Breast epithelium (tissue), 4 donors: Measurements from ENCODE around the gene SLC23A1. TPM values are rescaled to one million over a fixed set of nuclear protein-coding genes. Genes with fewer than 3 reads are reported as not detected.
"Not testable (repeated sequence)": the region's sequence is repeated elsewhere in the genome, so short reads cannot be mapped to it uniquely, and the experiment has no call there.

Experiments
- DNase-seq, 2 donors: peaks; one replicate each; pipeline ENCODE4 v3.0.0-alpha.2; 2019; ENCODE audit warnings: low spot score in 2 of 2
- H3K27ac ChIP-seq, 2 donors: fragments of 200-600 bp; sonication (generic) in 1 of 2; one replicate each; pipeline ENCODE4 v1.5.1; 2016 to 2019; ENCODE audit warnings: mild to moderate bottlenecking in 1 of 2
- H3K27me3 ChIP-seq, 2 donors: fragments of 200-600 bp; sonication (generic) in 1 of 2; one replicate each; pipeline versions ENCODE4 v1.5.1 to v1.6.0; 2017 to 2019; ENCODE audit warnings: control low read depth in 1 of 2, mild to moderate bottlenecking in 1 of 2
- H3K36me3 ChIP-seq: fragments of 200-600 bp; one replicate; pipeline ENCODE4 v1.5.1; 2019
- H3K4me1 ChIP-seq, 2 donors: fragments of 200-600 bp; sonication (generic); one replicate each; pipeline ENCODE4 v1.5.1; 2016 to 2019; ENCODE audit warnings: control low read depth in 1 of 2
- H3K4me3 ChIP-seq, 3 donors: fragments of 200-600 bp; sonication (generic); 1 replicate in 2 of 3; 2 replicates in 1 of 3; pipeline ENCODE4 v1.5.1; 2016 to 2019; ENCODE audit warnings: mild to moderate bottlenecking in 3 of 3, moderate library complexity in 2 of 3
- H3K9me3 ChIP-seq, 2 donors: fragments of 200-600 bp; sonication (generic) in 1 of 2; one replicate each; pipeline ENCODE4 v1.5.1; 2016 to 2019; ENCODE audit warnings: control low read depth in 1 of 2
- CTCF ChIP-seq, 3 donors: fragments of 450-650 bp; IDR thresholded peaks; one replicate each; pipeline ENCODE4 v1.5.1; 2016 to 2017; ENCODE audit warnings: antibody characterized with exemption in 3 of 3, mild to moderate bottlenecking in 3 of 3, moderate library complexity in 3 of 3
- POLR2A ChIP-seq: fragments of 450-650 bp; IDR thresholded peaks from one replicate; pipeline ENCODE4 v1.6.1; 2016; ENCODE audit warnings: antibody characterized with exemption, mild to moderate bottlenecking, moderate library complexity
- POLR2AphosphoS5 ChIP-seq, 3 donors: sonication (generic); formaldehyde crosslinking; IDR thresholded peaks; one replicate each; pipeline ENCODE4 v1.6.1; 2017; ENCODE audit warnings: antibody characterized with exemption in 3 of 3
- intact Hi-C: fragments of 100-400 bp; cut with DNase I; formaldehyde crosslinking; loops from one replicate; pipeline ENCODE4 v1.15.1; 2023; ENCODE audit warnings: low total_unique reads
- total RNA-seq, 3 donors: library from RNA; depleted of rRNA; stranded (reverse); fragments of >200 nt; gene quantifications; one replicate each; pipeline ENCODE4 v1.1.0, GENCODE V29; 2016

The SLC23A1 gene
- total RNA-seq, 3 donors from 2014 or later, result 0.33 to 1.0 TPM; not detected in 1

GRCh38 chr5:139363937-139364336, 19.2 kb downstream of the SLC23A1 start:
- Histone ChIP-seq H3K4me1 (no peaks in the 10 kb centered on the region), H3K9me3 (no peaks in the 10 kb centered on the region), H3K36me3 (peaks cover 3% of the 10 kb centered on the region), H3K27ac (no peak overlapping the region), H3K27me3 (no peaks in the 10 kb centered on the region), H3K4me3 (no peak overlapping the region)
- intact Hi-C loops, result no loop called here
- peak in 1 of 2 donors; percentile 2 for DNase-seq
- TF ChIP-seq POLR2AphosphoS5 (IDR thresholded peaks at IDR 0.05) (no peak), CTCF (IDR thresholded peaks at IDR 0.05) (no peak), POLR2A (no peak)

GRCh38 chr5:139361835-139362429, 21.2 kb downstream of the SLC23A1 start:
- Histone ChIP-seq H3K36me3 (peaks cover 3% of the 10 kb centered on the region), H3K4me1 (no peaks in the 10 kb centered on the region), H3K27ac (no peak overlapping the region), H3K27me3 (no peaks in the 10 kb centered on the region), H3K9me3 (no peaks in the 10 kb centered on the region), H3K4me3 (no peak overlapping the region)
- intact Hi-C loops, result no loop called here
- DNase-seq, result peak in 1 of 2 donors; percentile 2
- TF ChIP-seq POLR2A (no peak), CTCF (IDR thresholded peaks at IDR 0.05) (no peak), POLR2AphosphoS5 (IDR thresholded peaks at IDR 0.05) (no peak)

- Histone ChIP-seq H3K9me3 (no peaks in the 10 kb centered on the region), H3K27me3 (no peaks in the 10 kb centered on the region), H3K36me3 (peaks cover 3% of the 10 kb centered on the region), H3K4me1 (no peaks in the 10 kb centered on the region), H3K4me3 (no peak overlapping the region), H3K27ac (no peak overlapping the region)
- peak in 1 of 2 donors; percentile 3 for DNase-seq
- TF ChIP-seq CTCF (IDR thresholded peaks at IDR 0.05), result no peak
- no peak for TF ChIP-seq POLR2A
- no peak for TF ChIP-seq POLR2AphosphoS5 (IDR thresholded peaks at IDR 0.05)
- intact Hi-C loops, result no loop called here
Measured at GRCh38 chr5:139360384-139360783, 22.7 kb downstream of the SLC23A1 start.

- Histone ChIP-seq H3K27ac (no peak overlapping the region), H3K27me3 (no peaks in the 10 kb centered on the region), H3K36me3 (no peaks in the 10 kb centered on the region), H3K9me3 (no peaks in the 10 kb centered on the region), H3K4me3 (no peak overlapping the region), H3K4me1 (no peaks in the 10 kb centered on the region)
- DNase-seq, result no peak
- intact Hi-C loops, result no loop called here
- TF ChIP-seq CTCF (IDR thresholded peaks at IDR 0.05), result no peak
- no peak for TF ChIP-seq POLR2AphosphoS5 (IDR thresholded peaks at IDR 0.05)
- TF ChIP-seq POLR2A, result no peak
Measured at GRCh38 chr5:139358064-139358463, 25.0 kb downstream of the SLC23A1 start.

GRCh38 chr5:139355900-139356299, 27.2 kb downstream of the SLC23A1 start:
- intact Hi-C loops, result loop anchor here (1.0 kb wide), 1 partner anchor 11 kb away; no protein-coding TSS in a partner anchor
- H3K27me3 ChIP-seq, H3K4me3 ChIP-seq, DNase-seq, H3K4me1 ChIP-seq, H3K36me3 ChIP-seq, H3K9me3 ChIP-seq, H3K27ac ChIP-seq: not testable (repeated sequence)
